ENCODE measurements around the gene ARF5.

GRCh38 chr7:127571741-127572505 lies 16.3 kb upstream of the ARF5 start:
- TF ChIP-seq POLR2AphosphoS5 (IDR thresholded peaks at IDR 0.05; ENCODE audit: insufficient read depth in 1 of 2, low read depth in 1 of 2) = no peak
- no peak for TF ChIP-seq CTCF (IDR thresholded peaks at IDR 0.05)

Data from vagina (tissue), 2 donors.